ENCODE results near the gene ZNF394. TPM values are rescaled to one million over a fixed set of nuclear protein-coding genes. Genes with fewer than 3 reads are reported as not detected.

The ZNF394 gene
- total RNA-seq, 1 experiment from 2014 or later: 22.1 TPM

GRCh38 chr7:99541212-99541611 is 41.1 kb upstream of the ZNF394 start (continued):
- no peak for TF ChIP-seq REST (IDR thresholded peaks at IDR 0.05; ENCODE audit: low read depth)
- TF ChIP-seq EGR1 (IDR thresholded peaks at IDR 0.05; ENCODE audit: low read depth): no peak
- TF ChIP-seq FOSL1 (IDR thresholded peaks at IDR 0.05; ENCODE audit: low read depth): no peak
- TF ChIP-seq SRF (IDR thresholded peaks at IDR 0.05; ENCODE audit: low read depth): no peak

GRCh38 chr7:99540542-99540941 is 40.5 kb upstream of the ZNF394 start:
- H3K4me2 ChIP-seq (ENCODE audit: low read length): no peak overlapping the region
- POLR2A ChIA-PET: interaction anchor here (1.1 kb wide), 1 partner anchor 19 kb away, joined by 3 read pairs; no protein-coding TSS in a partner anchor
- no peak for TF ChIP-seq ELF1 (IDR thresholded peaks at IDR 0.05; ENCODE audit: borderline replicate concordance, low read depth)
- no peak for TF ChIP-seq CBX3 (IDR thresholded peaks at IDR 0.05; ENCODE audit: low read depth)
- no peak for TF ChIP-seq JUND (IDR thresholded peaks at IDR 0.05)

More at GRCh38 chr7:99540542-99540941, 40.5 kb upstream of the ZNF394 start:
- no peak for ATAC-seq
- H3K9me2 ChIP-seq (ENCODE audit: insufficient read depth): no peaks in the 10 kb centered on the region
- H3K27ac ChIP-seq (ENCODE audit: low read depth, low read length): no peak overlapping the region
- intact Hi-C loops (cut with micrococcal nuclease): no loop called here
- H4K20me1 ChIP-seq (ENCODE audit: insufficient read depth): no peaks in the 10 kb centered on the region
- RAD21 ChIA-PET (ENCODE audit: low non-redundant PET in 1 of 2, low total read pairs in 2 of 2, uncharacterized antibody in 2 of 2, unreplicated experiment in 2 of 2): no interaction called here
- H2AFZ ChIP-seq (ENCODE audit: low read depth, low read length, poor library complexity, severe bottlenecking): no peak overlapping the region
- H3K4me1 ChIP-seq (ENCODE audit: control insufficient read depth in 1 of 2, insufficient read depth in 2 of 2, low read length in 2 of 2): no peaks in the 10 kb centered on the region
- DNase-seq (ENCODE audit: low read depth, low spot score): no peak
- CTCF ChIA-PET: no interaction called here
- peaks cover 7 to 13% of the 10 kb centered on the region in 2 experiments; a peak in 2 of 4 replicates for H3K9me3 ChIP-seq (ENCODE audit: control insufficient read depth in 1 of 2, insufficient read depth in 1 of 2, low read depth in 1 of 2, low read length in 2 of 2)
- no peak overlapping the region for H3K9ac ChIP-seq (ENCODE audit: low read length)
- no peaks in the 10 kb centered on the region for H3K27me3 ChIP-seq (ENCODE audit: insufficient read depth, low read length)
- H3K79me2 ChIP-seq (ENCODE audit: insufficient read depth, low read length): no peaks in the 10 kb centered on the region
- H3K4me3 ChIP-seq (replicated peaks in 1 of 2; ENCODE audit: low read depth in 1 of 2, low read length in 2 of 2): no peak overlapping the region
- H3K36me3 ChIP-seq (ENCODE audit: control insufficient read depth in 1 of 2, insufficient read depth in 2 of 2, low read length in 2 of 2): no peaks in the 10 kb centered on the region
- BruUV-seq (replicated peaks): no TSS peak

Measured in HCT116 (cell line).